Glutamatergic neuron (in vitro differentiated cells): ENCODE measurements around the gene USPL1. TPM values are rescaled to one million over a fixed set of nuclear protein-coding genes. Genes with fewer than 3 reads are reported as not detected.
A peak's percentile ranks its signal among the peaks of the same experiment; 100 is the strongest.

Experiments used
- DNase-seq: peaks from one replicate; pipeline ENCODE4 v3.0.0; 2022
- H3K27ac Mint-ChIP-seq: one replicate; pipeline ENCODE4 v1.8.0; 2020; ENCODE audit warnings: mild to moderate bottlenecking, mixed read lengths, inconsistent platforms; ENCODE audit not compliant: unreplicated experiment
- H3K27me3 Mint-ChIP-seq: one replicate; pipeline ENCODE4 v1.8.0; 2020; ENCODE audit warnings: mild to moderate bottlenecking, moderate library complexity, mixed read lengths, inconsistent platforms; ENCODE audit not compliant: unreplicated experiment
- H3K36me3 Mint-ChIP-seq: one replicate; pipeline ENCODE4 v1.8.0; 2020; ENCODE audit warnings: mild to moderate bottlenecking, mixed read lengths, inconsistent platforms; ENCODE audit not compliant: unreplicated experiment
- H3K4me1 Mint-ChIP-seq: one replicate; pipeline ENCODE4 v1.8.0; 2020; ENCODE audit warnings: mild to moderate bottlenecking, low read depth, mixed read lengths, inconsistent platforms; ENCODE audit not compliant: unreplicated experiment
- H3K4me3 Mint-ChIP-seq: one replicate; pipeline ENCODE4 v1.8.0; 2020; ENCODE audit warnings: mild to moderate bottlenecking, mixed read lengths, inconsistent platforms; ENCODE audit not compliant: unreplicated experiment
- H3K9me3 Mint-ChIP-seq: one replicate; pipeline ENCODE4 v1.8.0; 2020; ENCODE audit warnings: mild to moderate bottlenecking, moderate library complexity, mixed read lengths, inconsistent platforms; ENCODE audit not compliant: unreplicated experiment
- total RNA-seq: library from RNA; stranded (reverse); fragmentation: NEBNext Ultra II Directional; extraction: Animal tissue kit (Norgen Biotek cat#: 25700); gene quantifications from one replicate; pipeline ENCODE4 v1.2.1, GENCODE V29; 2021; ENCODE audit not compliant: unreplicated experiment
- TF ChIP-seq, protein P1 (sequence below): fragments of 200-600 bp; sonication (generic); IDR thresholded peaks from one replicate; pipeline ENCODE4 v1.5.0; 2021; ENCODE audit not compliant: partially characterized antibody, unreplicated experiment

USPL1 gene
- total RNA-seq, 1 donor from 2014 or later: 101 TPM

DNA sequence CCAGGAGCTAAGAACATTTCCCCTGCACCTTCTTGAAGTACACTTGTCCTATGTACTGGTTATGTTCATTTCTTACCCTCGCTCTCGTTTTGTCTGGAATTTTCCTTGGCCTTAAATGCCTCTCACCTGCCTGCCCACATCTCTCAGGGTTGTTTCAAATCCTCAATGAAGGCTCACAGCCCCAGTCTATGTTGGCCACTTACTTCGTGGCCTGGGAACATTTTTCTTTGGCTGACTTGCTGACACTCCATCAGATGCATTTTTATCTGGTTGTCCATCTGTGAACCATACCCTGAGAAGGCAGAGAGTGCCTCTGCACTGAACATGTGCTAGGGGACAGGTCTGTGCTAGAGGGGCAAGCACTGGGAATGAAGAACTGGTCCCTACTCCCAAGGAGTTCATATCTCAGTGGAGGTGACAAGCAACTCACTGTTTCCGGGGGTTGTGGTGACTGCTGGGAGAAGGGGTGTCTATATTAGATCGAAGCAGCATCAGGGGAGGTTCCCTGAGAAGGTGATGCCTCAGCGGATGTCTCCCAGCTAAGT is 53.6 kb downstream of the USPL1 start:
- no peak for DNase-seq
- TF ChIP-seq, protein P1, sequence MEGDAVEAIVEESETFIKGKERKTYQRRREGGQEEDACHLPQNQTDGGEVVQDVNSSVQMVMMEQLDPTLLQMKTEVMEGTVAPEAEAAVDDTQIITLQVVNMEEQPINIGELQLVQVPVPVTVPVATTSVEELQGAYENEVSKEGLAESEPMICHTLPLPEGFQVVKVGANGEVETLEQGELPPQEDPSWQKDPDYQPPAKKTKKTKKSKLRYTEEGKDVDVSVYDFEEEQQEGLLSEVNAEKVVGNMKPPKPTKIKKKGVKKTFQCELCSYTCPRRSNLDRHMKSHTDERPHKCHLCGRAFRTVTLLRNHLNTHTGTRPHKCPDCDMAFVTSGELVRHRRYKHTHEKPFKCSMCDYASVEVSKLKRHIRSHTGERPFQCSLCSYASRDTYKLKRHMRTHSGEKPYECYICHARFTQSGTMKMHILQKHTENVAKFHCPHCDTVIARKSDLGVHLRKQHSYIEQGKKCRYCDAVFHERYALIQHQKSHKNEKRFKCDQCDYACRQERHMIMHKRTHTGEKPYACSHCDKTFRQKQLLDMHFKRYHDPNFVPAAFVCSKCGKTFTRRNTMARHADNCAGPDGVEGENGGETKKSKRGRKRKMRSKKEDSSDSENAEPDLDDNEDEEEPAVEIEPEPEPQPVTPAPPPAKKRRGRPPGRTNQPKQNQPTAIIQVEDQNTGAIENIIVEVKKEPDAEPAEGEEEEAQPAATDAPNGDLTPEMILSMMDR: no peak
- Mint-ChIP-seq H3K9me3 (peaks cover 13% of the 10 kb centered on the region), H3K4me3 (peak overlapping the region; percentile 21), H3K27ac (peak overlapping the region; percentile 46), H3K4me1 (peaks cover 30% of the 10 kb centered on the region), H3K36me3 (no peaks in the 10 kb centered on the region), H3K27me3 (peaks cover 8% of the 10 kb centered on the region)

- peaks cover 14% of the 10 kb centered on the region for H3K9me3 Mint-ChIP-seq
- peak overlapping the region; percentile 79 for H3K4me3 Mint-ChIP-seq
- DNase-seq: peak; percentile 89
- TF ChIP-seq, protein P1: peak; percentile 75
- H3K27me3 Mint-ChIP-seq: peaks cover 8% of the 10 kb centered on the region
- H3K36me3 Mint-ChIP-seq: no peaks in the 10 kb centered on the region
- H3K4me1 Mint-ChIP-seq: peaks cover 22% of the 10 kb centered on the region
- peak overlapping the region; percentile 82 for H3K27ac Mint-ChIP-seq
Measured at GRCh38 chr13:30673669-30674521, 56.2 kb downstream of the USPL1 start.

GRCh38 chr13:30675717-30676116 is 58.0 kb downstream of the USPL1 start:
- TF ChIP-seq, protein P1: no peak
- DNase-seq: no peak
- H3K27me3 Mint-ChIP-seq: peaks cover 8% of the 10 kb centered on the region
- H3K4me3 Mint-ChIP-seq: no peak overlapping the region
- H3K36me3 Mint-ChIP-seq: no peaks in the 10 kb centered on the region
- peaks cover 14% of the 10 kb centered on the region for H3K9me3 Mint-ChIP-seq
- H3K27ac Mint-ChIP-seq: peak overlapping the region; percentile 34
- peaks cover 22% of the 10 kb centered on the region for H3K4me1 Mint-ChIP-seq

DNA sequence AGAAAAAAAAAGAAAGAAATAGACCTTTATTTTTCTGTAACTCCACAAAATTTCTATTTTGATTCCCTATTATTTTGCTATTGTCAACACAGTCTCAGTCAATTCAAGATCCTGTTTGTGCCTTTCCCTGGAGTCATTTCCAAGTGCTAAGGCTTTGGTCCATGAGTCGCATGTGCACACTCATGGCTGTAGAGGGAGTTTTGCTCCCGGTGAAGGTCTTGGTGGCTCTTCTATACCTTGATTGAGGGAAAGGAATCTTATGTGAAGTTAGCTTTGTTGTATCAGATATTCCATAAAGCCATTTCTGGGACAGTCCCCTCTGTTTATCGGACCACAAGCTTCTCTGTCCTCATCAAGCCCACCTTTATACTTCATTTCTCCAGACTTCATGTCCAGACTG is 59.0 kb downstream of the USPL1 start:
- no peaks in the 10 kb centered on the region for H3K36me3 Mint-ChIP-seq
- H3K9me3 Mint-ChIP-seq: peaks cover 14% of the 10 kb centered on the region

More for the DNA sequence above, 59.0 kb downstream of the USPL1 start:
- Mint-ChIP-seq H3K27ac (no peak overlapping the region), H3K4me1 (peaks cover 18% of the 10 kb centered on the region), H3K4me3 (no peak overlapping the region), H3K27me3 (peaks cover 8% of the 10 kb centered on the region)
- DNase-seq: no peak
- TF ChIP-seq, protein P1: no peak
